ENCODE data around the gene ETFRF1.

Gene ETFRF1

GRCh38 chr12:25195056-25195971, at the start of gene ETFRF1, which contains the start of gene DNAI7:
ETFRF1 (plus strand) TSS chr12:25195237; CDS start chr12:25203957, 8,720 bp downstream.
DNAI7 (minus strand) TSS chr12:25195160; CDS start chr12:25195078, 82 bp downstream.
- DNase-seq: peak; percentile 95

- no peak for DNase-seq
Observed at GRCh38 chr12:25146686-25147085, 48.4 kb upstream of the ETFRF1 start.

GRCh38 chr12:25151476-25151875, 43.6 kb upstream of the ETFRF1 start:
- DNase-seq: no peak

- DNase-seq: no peak
Observed at GRCh38 chr12:25152055-25152454, 43.0 kb upstream of the ETFRF1 start.

- DNase-seq: peak; percentile 29
Observed at GRCh38 chr12:25155022-25155576, 39.9 kb upstream of the ETFRF1 start.

- DNase-seq: no peak
Observed at GRCh38 chr12:25156061-25156460, 39.0 kb upstream of the ETFRF1 start.

- DNase-seq: no peak
Observed at GRCh38 chr12:25162866-25163265, 32.2 kb upstream of the ETFRF1 start.

- no peak for DNase-seq
Observed at GRCh38 chr12:25182765-25183164, 12.3 kb upstream of the ETFRF1 start.

- DNase-seq: no peak
Observed at GRCh38 chr12:25184132-25184531, 10.9 kb upstream of the ETFRF1 start.

GRCh38 chr12:25186038-25186787, 8.8 kb upstream of the ETFRF1 start:
- no peak for DNase-seq

- DNase-seq: no peak
Observed at GRCh38 chr12:25186788-25187402, 8.1 kb upstream of the ETFRF1 start.

GRCh38 chr12:25187781-25188180, 7.3 kb upstream of the ETFRF1 start:
- no peak for DNase-seq

GRCh38 chr12:25189656-25190055, 5.4 kb upstream of the ETFRF1 start:
- DNase-seq: no peak

GRCh38 chr12:25190793-25191192, 4.2 kb upstream of the ETFRF1 start:
- DNase-seq: no peak

GRCh38 chr12:25194214-25194613, 823 bp upstream of the ETFRF1 start:
- DNase-seq: no peak

GRCh38 chr12:25194722-25195055, 348 bp upstream of the ETFRF1 start:
- no peak for DNase-seq

- no peak for DNase-seq
Observed at GRCh38 chr12:25197608-25198007, 2.6 kb downstream of the ETFRF1 start.

GRCh38 chr12:25200703-25201102, 5.7 kb downstream of the ETFRF1 start:
- DNase-seq: no peak

GRCh38 chr12:25202137-25202536, 7.1 kb downstream of the ETFRF1 start:
- DNase-seq: no peak

- DNase-seq: no peak
Observed at GRCh38 chr12:25207411-25207810, 12.4 kb downstream of the ETFRF1 start.

GRCh38 chr12:25207846-25208245, 12.8 kb downstream of the ETFRF1 start:
- DNase-seq: no peak

- no peak for DNase-seq
Observed at GRCh38 chr12:25208554-25208953, 13.5 kb downstream of the ETFRF1 start.

GRCh38 chr12:25213338-25213737, 18.3 kb downstream of the ETFRF1 start:
- DNase-seq: no peak

Data from NCI-H1694 treated with DMSO at 0.1 percent for 48 hours (cell line).